Lung (tissue), 13 donors: Measurements from ENCODE around the gene GOLGA6L1. TPM values are rescaled to one million over a fixed set of nuclear protein-coding genes. Genes with fewer than 3 reads are reported as not detected.

ENCODE experiments used
- ATAC-seq: fragments of 200-7000 bp; cut with Tn5 transposase; one replicate; pipeline ENCODE4 v1.9.1; 2020; ENCODE audit warnings: moderate number of reproducible peaks; ENCODE audit not compliant: insufficient read depth, low FRiP score
- DNase-seq, 3 donors: peaks; one replicate each; pipeline ENCODE4 v3.0.0-alpha.2; 2013 to 2017
- H3K27ac ChIP-seq, 2 donors: one replicate each; pipeline ENCODE4 v1.5.1; 2013; ENCODE audit warnings: mild to moderate bottlenecking in 2 of 2, moderate library complexity in 2 of 2, control low read depth in 1 of 2, inconsistent platforms in 1 of 2, low read depth in 1 of 2, low read length in 1 of 2
- H3K27me3 ChIP-seq, 3 donors: one replicate each; pipeline ENCODE4 v1.5.1; 2013; ENCODE audit warnings: low read length in 2 of 3; ENCODE audit not compliant: control insufficient read depth in 3 of 3, insufficient read depth in 3 of 3
- H3K36me3 ChIP-seq, 4 donors: one replicate each; pipeline ENCODE4 v1.5.1; 2013; ENCODE audit warnings: low read length in 4 of 4, mild to moderate bottlenecking in 1 of 4, moderate library complexity in 1 of 4; ENCODE audit not compliant: control insufficient read depth in 4 of 4, insufficient read depth in 4 of 4
- H3K4me1 ChIP-seq, 5 donors: one replicate each; pipeline ENCODE4 v1.5.1; 2013; ENCODE audit warnings: low read length in 5 of 5, mild to moderate bottlenecking in 2 of 5, moderate library complexity in 1 of 5; ENCODE audit not compliant: control insufficient read depth in 5 of 5, insufficient read depth in 5 of 5
- H3K4me3 ChIP-seq: one replicate; pipeline ENCODE4 v1.5.1; 2013; ENCODE audit warnings: mild to moderate bottlenecking, control low read depth, moderate library complexity
- H3K9ac ChIP-seq, 2 donors: one replicate each; pipeline ENCODE4 v1.5.1; 2013; ENCODE audit warnings: low read length in 2 of 2, control low read depth in 1 of 2; ENCODE audit not compliant: insufficient read depth in 1 of 2
- H3K9me3 ChIP-seq, 4 donors: one replicate each; pipeline ENCODE4 v1.5.1; 2013; ENCODE audit warnings: low read length in 3 of 4, mild to moderate bottlenecking in 1 of 4, moderate library complexity in 1 of 4; ENCODE audit not compliant: control insufficient read depth in 4 of 4, insufficient read depth in 3 of 4
- WGBS, 2 donors: extraction: QIAGEN DNeasy Blood & Tissue Kit; methylation state at CpG; one replicate each; pipeline ENCODE4 v1.1.7; 2013; 5-methylcytosine and 5-hydroxymethylcytosine counted together
- polyA plus RNA-seq, 2 donors: library from polyadenylated mRNA; stranded (reverse); fragments of 200-250 nt; gene quantifications; one replicate each; pipeline ENCODE4 v1.2.1, GENCODE V29; 2013
- small RNA-seq: library from RNA; depleted of rRNA; stranded (forward); fragments of <200 nt; gene quantifications from one replicate; pipeline ENCODE3, GENCODE V24; 2014; ENCODE audit warnings: low replicate concordance
- total RNA-seq, 2 donors: library from RNA; depleted of rRNA in 1 of 2; stranded (reverse); fragments of >200 nt in 1 of 2; gene quantifications; one replicate each; pipeline ENCODE4 v1.2.1, GENCODE V29; 2014 to 2021
- TF ChIP-seq, protein P1 (sequence below): IDR thresholded peaks from 2 replicates; pipeline ENCODE4 v1.5.1; 2012; ENCODE audit warnings: mild to moderate bottlenecking; ENCODE audit errors: control extremely low read depth, extremely low read depth
- donor health status: control.
- donor health status: control.
- donor health status: Bipolar disorder and iron deficiency.
- donor health status: healthy.
- donor health status: DM: yes; HTN: yes; CAD: no.

GOLGA6L1 gene
- total and polyA plus RNA-seq, 4 donors, result not detected

DNA sequence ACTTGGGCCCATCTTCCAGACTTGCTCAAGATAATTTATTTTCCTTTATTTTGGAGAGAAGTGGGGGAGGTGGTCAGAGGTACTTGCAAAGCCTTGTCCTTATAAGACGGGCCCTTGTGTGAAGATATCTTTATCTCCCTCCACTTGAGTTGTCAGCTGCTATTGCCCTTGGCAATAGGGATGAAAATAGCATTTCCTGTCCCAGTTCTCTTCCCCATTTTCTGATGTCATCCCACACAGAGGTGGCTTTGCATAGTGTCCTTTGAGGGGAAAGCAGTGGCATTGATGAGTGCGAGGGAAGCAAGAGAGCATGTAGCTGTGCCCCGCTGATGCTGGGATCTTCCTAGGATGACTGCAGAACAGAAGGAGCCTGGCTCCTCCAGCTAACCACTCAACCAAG is 55.4 kb downstream of the GOLGA6L1 start:
- Histone ChIP-seq H3K27ac (no peak overlapping the region), H3K9ac (no peak overlapping the region), H3K9me3 (peaks cover 0 to 2% (median 0%) of the 10 kb centered on the region in 4 donors), H3K27me3 (no peaks in the 10 kb centered on the region), H3K36me3 (no peaks in the 10 kb centered on the region), H3K4me3 (no peak overlapping the region), H3K4me1 (no peaks in the 10 kb centered on the region)
- 78 to 81% methylated on average over 3 of the region's 3 CpGs for WGBS, 2 donors
- ATAC-seq (no peak), DNase-seq (no peak)
- TF ChIP-seq, protein P1, sequence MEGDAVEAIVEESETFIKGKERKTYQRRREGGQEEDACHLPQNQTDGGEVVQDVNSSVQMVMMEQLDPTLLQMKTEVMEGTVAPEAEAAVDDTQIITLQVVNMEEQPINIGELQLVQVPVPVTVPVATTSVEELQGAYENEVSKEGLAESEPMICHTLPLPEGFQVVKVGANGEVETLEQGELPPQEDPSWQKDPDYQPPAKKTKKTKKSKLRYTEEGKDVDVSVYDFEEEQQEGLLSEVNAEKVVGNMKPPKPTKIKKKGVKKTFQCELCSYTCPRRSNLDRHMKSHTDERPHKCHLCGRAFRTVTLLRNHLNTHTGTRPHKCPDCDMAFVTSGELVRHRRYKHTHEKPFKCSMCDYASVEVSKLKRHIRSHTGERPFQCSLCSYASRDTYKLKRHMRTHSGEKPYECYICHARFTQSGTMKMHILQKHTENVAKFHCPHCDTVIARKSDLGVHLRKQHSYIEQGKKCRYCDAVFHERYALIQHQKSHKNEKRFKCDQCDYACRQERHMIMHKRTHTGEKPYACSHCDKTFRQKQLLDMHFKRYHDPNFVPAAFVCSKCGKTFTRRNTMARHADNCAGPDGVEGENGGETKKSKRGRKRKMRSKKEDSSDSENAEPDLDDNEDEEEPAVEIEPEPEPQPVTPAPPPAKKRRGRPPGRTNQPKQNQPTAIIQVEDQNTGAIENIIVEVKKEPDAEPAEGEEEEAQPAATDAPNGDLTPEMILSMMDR, result no peak

DNA sequence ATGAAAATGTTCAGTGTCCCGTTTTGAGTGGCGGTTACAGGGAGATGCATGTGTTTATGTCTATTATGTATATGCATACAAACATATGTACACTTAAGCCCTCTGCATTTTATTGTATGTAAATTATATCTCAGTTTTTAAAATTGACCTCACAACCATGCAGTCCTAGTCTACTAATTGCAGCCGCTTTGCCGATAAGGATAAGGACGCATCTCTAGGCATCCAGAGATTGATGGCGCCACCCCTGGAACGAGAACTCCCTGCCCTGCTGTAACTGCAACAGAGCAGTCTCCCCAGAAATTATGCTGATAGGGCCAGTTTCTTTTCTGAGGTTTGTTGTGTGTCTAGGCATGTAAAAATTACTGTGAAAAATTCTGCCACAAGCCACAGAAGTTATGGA is 56.9 kb downstream of the GOLGA6L1 start:
- no peaks in the 10 kb centered on the region for H3K27me3 ChIP-seq
- H3K27ac ChIP-seq, result no peak overlapping the region
- H3K9me3 ChIP-seq, result peaks cover 0 to 2% (median 0%) of the 10 kb centered on the region in 4 donors
- DNase-seq, result no peak
- H3K9ac ChIP-seq, result no peak overlapping the region
- H3K4me1 ChIP-seq, result no peaks in the 10 kb centered on the region
- 69 to 75% methylated on average over 7 of the region's 7 CpGs for WGBS, 2 donors
- H3K4me3 ChIP-seq, result no peak overlapping the region
- no peaks in the 10 kb centered on the region for H3K36me3 ChIP-seq
- ATAC-seq, result no peak
- TF ChIP-seq, protein P1, result no peak

Small RNAs within 50 kb of the gene (small RNA-seq; reads per million reads assigned to genes)
- not detected for gene RN7SL106P

Other genes starting within 250 kb of the GOLGA6L1 start
- 100 to 1,000 TPM; 108 to 136 TPM for gene CYFIP1, start 156.5 kb downstream of the GOLGA6L1 start, total RNA-seq
- gene CYFIP1, start 156.5 kb downstream of the GOLGA6L1 start, polyA plus RNA-seq, result 10 to 100 TPM; 27.0 to 65.5 TPM
- 10 to 100 TPM; 16.0 to 34.7 TPM for gene TUBGCP5, start 97.3 kb downstream of the GOLGA6L1 start, total RNA-seq
- gene TUBGCP5, start 97.3 kb downstream of the GOLGA6L1 start, polyA plus RNA-seq, result 1 to 10 TPM; 6.2 to 7.6 TPM
- gene GOLGA6L26, start 197.4 kb upstream of the GOLGA6L1 start, total RNA-seq, result not detected
- not detected for gene GOLGA6L26, start 197.4 kb upstream of the GOLGA6L1 start, polyA plus RNA-seq
- gene GOLGA8S, start 217.9 kb upstream of the GOLGA6L1 start, total RNA-seq, result under 1 TPM; 0.11 to 0.40 TPM
- gene GOLGA8S, start 217.9 kb upstream of the GOLGA6L1 start, polyA plus RNA-seq, result under 1 TPM; 0.05 to 0.20 TPM